GM18505 (cell line): ENCODE data around the gene SPANXN4.

ENCODE experiments used
- ATAC-seq: cut with Tn5 transposase; IDR thresholded peaks from one replicate; pipeline ENCODE4 v1.9.1; 2021; ENCODE audit not compliant: unreplicated experiment
- POLR2A ChIP-seq: IDR thresholded peaks from 4 replicates; pipeline ENCODE4 v1.6.1; 2011; ENCODE audit warnings: borderline replicate concordance; ENCODE audit not compliant: insufficient read depth, insufficient read length; ENCODE audit errors: extremely low read depth

SPANXN4 gene, protein sequence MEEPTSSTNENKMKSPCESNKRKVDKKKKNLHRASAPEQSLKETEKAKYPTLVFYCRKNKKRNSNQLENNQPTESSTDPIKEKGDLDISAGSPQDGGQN

GRCh38 chrX:143025628-143026027 lies at the start of gene SPANXN4:
SPANXN4 (plus strand) TSS chrX:143025928; CDS start chrX:143026015, 87 bp downstream.
- no peak for TF ChIP-seq POLR2A
- ATAC-seq, result no peak

DNA sequence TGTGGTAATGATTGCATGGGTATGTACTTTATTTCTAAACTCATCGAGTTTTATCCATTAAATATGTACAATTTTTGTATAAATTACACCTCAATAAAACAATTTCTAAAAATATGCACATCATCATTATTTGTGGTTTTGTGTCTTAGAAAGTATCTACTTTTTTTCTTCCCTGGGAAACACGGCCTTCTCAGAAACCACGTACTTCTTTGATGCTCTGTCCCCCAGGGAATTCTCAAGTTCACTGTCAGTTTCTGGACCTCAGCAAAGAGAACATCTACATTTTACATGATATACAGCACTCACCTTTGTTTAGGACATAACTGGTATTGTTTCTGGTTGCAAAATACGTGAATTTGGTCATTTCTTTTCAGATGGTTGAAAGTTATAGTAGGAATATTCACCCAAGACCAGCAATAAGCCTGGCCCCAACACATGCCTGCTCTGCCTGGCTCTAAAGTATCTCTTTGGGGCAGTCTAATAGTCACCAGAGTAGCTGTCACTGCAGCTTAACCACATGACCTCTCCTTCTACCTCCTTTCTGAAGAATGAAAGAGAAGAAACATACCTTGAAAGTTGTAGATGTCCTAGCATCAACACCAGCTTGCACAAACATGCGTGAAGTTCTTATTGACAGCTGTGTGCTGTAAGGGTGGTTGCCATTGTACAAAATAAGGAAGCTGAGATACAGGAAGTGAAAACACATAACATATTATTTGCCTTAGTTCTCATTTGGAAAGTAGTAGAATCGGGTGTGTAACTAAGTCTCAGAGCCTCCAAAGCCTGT lies 48.4 kb upstream of the SPANXN4 start:
- ATAC-seq, result peak; percentile 90
- no peak for TF ChIP-seq POLR2A

DNA sequence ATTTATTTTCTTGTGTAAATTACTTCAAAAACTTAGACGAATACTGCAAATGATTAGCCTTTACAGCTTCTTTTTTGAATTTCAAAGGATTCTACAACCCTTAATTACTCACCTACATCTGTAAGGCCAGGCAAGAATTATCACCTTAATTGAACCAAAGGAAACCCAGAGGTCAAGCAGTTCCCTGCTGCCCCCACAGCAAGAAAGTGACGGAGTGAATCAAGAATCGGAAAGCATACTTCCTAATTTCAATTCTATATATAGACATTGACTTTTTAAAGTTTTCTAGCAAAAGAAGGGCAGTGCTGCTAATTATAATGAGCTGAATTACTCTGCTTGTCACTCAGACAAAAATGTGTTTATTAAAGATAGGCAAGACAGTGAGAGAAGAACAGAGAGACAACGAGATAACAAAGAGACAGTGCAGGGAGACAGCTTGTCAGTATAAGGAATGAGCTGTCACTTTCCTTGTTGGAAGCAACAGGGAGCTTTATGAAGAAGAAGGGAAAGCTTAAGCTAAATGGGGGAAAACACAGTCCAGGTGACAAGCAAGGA lies 47.5 kb upstream of the SPANXN4 start:
- TF ChIP-seq POLR2A, result no peak
- ATAC-seq, result peak; percentile 36

GRCh38 chrX:142982679-142983078 lies 43.0 kb upstream of the SPANXN4 start:
- TF ChIP-seq POLR2A, result no peak
- ATAC-seq, result no peak

GRCh38 chrX:142994988-142995387 lies 30.7 kb upstream of the SPANXN4 start:
- no peak for TF ChIP-seq POLR2A

GRCh38 chrX:142998447-142999198 lies 27.1 kb upstream of the SPANXN4 start:
- TF ChIP-seq POLR2A, result no peak
- ATAC-seq, result no peak

More at GRCh38 chrX:142994988-142995387, 30.7 kb upstream of the SPANXN4 start:
- no peak for ATAC-seq

DNA sequence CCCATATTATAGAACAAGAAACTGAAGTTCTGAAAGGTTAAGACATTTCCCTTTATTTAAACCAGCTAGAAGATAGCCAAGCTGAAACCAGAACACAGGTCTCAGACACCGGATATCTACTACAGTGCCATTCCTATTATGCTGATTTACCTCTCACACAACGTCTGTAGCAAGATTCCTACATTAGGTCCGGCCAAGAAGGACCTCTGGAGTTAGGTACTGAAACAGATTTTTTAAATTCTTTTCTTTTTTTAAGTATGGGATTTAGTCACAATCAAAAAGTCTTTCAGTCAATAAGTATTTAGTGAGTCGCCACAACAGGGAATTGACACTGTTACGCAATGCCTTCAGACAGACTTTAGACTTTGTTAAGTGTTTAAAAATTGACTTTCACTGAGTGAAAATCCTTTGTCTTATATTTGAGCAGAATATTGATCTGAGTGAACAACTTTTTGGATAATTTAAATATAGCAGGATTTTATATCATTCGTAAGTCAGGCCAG lies 26.5 kb upstream of the SPANXN4 start:
- no peak for TF ChIP-seq POLR2A
- ATAC-seq, result no peak

- ATAC-seq, result no peak
- no peak for TF ChIP-seq POLR2A
These were observed 23.5 kb upstream of the SPANXN4 start for GRCh38 chrX:143002206-143002605.

DNA sequence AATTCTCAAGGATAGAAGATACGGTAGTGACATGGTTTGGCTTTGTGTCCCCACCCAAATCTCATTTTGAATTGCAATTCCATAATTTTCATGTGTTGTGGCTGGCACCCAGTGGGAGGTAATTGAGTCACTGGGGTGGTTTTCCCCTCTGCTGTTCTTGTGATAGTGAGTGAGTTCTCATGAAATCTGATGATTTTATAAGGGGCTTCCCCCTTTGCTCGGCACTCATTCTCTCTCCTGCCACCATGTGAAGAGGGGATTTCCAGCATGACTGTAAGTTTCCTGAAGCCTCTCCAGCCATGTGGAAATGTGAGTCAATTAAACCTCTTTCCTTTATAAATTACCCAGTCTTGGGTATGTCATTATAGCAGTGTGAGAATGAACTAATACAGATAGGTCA lies 8.5 kb upstream of the SPANXN4 start:
- ATAC-seq, result no peak

DNA sequence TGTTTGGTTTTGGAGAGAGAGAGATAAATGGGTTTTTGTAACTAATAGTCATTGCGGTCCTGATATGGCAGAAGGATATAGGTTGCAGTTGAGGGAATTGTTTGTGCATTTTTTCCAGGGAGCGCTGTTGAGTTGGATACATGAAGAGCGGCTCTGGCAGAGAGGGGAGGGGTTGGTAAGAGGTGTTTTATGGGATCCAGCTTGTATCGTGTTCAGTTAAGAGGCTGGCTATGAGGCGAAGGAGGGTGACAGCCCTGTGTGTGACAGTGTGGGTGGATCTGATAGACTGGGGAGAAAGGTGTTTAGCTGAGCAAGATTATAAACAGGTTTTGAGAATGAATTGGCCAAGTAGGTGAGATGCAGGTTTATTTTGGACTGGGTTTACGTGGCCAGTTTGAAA lies 1.5 kb downstream of the SPANXN4 start:
- ATAC-seq, result no peak
- no peak for TF ChIP-seq POLR2A

More for the DNA sequence above, 8.5 kb upstream of the SPANXN4 start:
- no peak for TF ChIP-seq POLR2A

- TF ChIP-seq POLR2A, result no peak
- ATAC-seq, result no peak
These were observed 21.8 kb downstream of the SPANXN4 start for GRCh38 chrX:143047511-143047910.

DNA sequence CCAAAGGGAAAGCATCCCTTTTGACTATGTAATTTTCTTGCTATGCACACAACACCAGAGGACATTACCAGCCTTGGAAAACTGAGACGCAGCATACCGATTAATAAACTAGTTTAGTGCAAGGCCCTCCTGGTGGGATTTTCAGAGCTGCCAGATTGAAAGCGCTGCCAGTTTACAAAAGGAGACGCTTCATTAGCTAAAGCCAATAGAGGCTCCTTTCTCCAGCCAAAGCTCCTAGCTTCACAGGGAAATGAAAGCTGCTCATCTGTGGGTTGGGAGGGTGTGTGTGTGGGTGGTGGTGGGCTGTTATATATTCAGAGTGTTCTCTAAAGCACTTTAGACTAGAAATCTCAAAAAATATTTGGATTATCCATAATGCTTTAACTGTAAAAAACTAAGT lies 32.4 kb downstream of the SPANXN4 start:
- ATAC-seq, result no peak
- no peak for TF ChIP-seq POLR2A

- no peak for TF ChIP-seq POLR2A
- peak; percentile 62 for ATAC-seq
These were observed 55.5 kb downstream of the SPANXN4 start for GRCh38 chrX:143081231-143081630.

- no peak for ATAC-seq
- TF ChIP-seq POLR2A, result no peak
These were observed 56.8 kb downstream of the SPANXN4 start for GRCh38 chrX:143082537-143082936.
